GM12891 (cell line): ENCODE measurements around the gene NLRC3.
"Not testable (repeated sequence)": the region's sequence is repeated elsewhere in the genome, so short reads cannot be mapped to it uniquely, and the experiment has no call there.

ENCODE experiments used
- POLR2A ChIP-seq: IDR thresholded peaks from 2 replicates; pipeline ENCODE4 v1.6.1; 2011; ENCODE audit warnings: low read depth, low read length, control low read depth
- POLR2AphosphoS5 ChIP-seq: IDR thresholded peaks from 2 replicates; pipeline ENCODE4 v1.6.1; 2011; ENCODE audit warnings: low read depth, low read length, control low read depth

GRCh38 chr16:3608976-3609375 lies 31.8 kb upstream of the NLRC3 start:
- TF ChIP-seq POLR2AphosphoS5, POLR2A: not testable (repeated sequence)
